IMR-90 (cell line): ENCODE results near the gene RBP4. TPM values are rescaled to one million over a fixed set of nuclear protein-coding genes. Genes with fewer than 3 reads are reported as not detected.

ENCODE experiments used
- ATAC-seq: fragments of 200-7000 bp; cut with Tn5 transposase; 2 replicates; pipeline ENCODE4 v1.9.1; 2020; ENCODE audit warnings: low read depth, mild to moderate bottlenecking, moderate library complexity
- BruUV-seq: library from RNA; stranded (reverse); fragments of 400-500 nt; replicated peaks from 2 replicates; lab custom pipeline; 2021; lab: Mats Ljungman, UMichigan
- CTCF ChIA-PET: fragments of 300-600 bp; formaldehyde crosslinking; extraction: SDS; loops from one replicate; lab custom pipeline; 2021; ENCODE audit warnings: antibody characterized with exemption; lab: Yijun Ruan, JAX
- POLR2A ChIA-PET: fragments of 300-600 bp; sonication (Branson Sonifier 250); formaldehyde crosslinking; loops from one replicate; lab custom pipeline; 2022; ENCODE audit warnings: antibody characterized with exemption; ENCODE audit not compliant: unreplicated experiment; lab: Charles Lee
- DNase-seq: peaks from one replicate; pipeline ENCODE4 v3.0.0; 2013
- H2AFZ ChIP-seq: replicated peaks from 2 replicates; pipeline ENCODE3; 2013; ENCODE audit warnings: low read length, mild to moderate bottlenecking; ENCODE audit not compliant: poor library complexity
- H2AK5ac ChIP-seq: 2 replicates; pipeline ENCODE4 v1.6.1; 2013; ENCODE audit warnings: low read depth, low read length, inconsistent platforms
- H2AK9ac ChIP-seq: replicated peaks from 2 replicates; pipeline ENCODE3; 2013; ENCODE audit warnings: mild to moderate bottlenecking, low read depth, low read length, moderate library complexity; ENCODE audit not compliant: poor library complexity
- H2BK120ac ChIP-seq: 2 replicates; pipeline ENCODE4 v1.6.1; 2013; ENCODE audit warnings: low read depth, low read length, inconsistent platforms
- H2BK15ac ChIP-seq: 3 replicates; pipeline ENCODE4 v1.6.1; 2013; ENCODE audit warnings: low read depth, low read length, inconsistent platforms
- H2BK20ac ChIP-seq: 2 replicates; pipeline ENCODE4 v1.6.1; 2013; ENCODE audit warnings: low read depth, mild to moderate bottlenecking, inconsistent platforms, low read length, moderate library complexity
- H2BK5ac ChIP-seq: 2 replicates; pipeline ENCODE4 v1.6.1; 2013; ENCODE audit warnings: mild to moderate bottlenecking, low read depth, low read length, inconsistent platforms; ENCODE audit not compliant: poor library complexity, severe bottlenecking
- H3K14ac ChIP-seq: replicated peaks from 2 replicates; pipeline ENCODE4 v1.6.1; 2013; ENCODE audit warnings: low read depth, low read length, inconsistent platforms
- H3K18ac ChIP-seq: 2 replicates; pipeline ENCODE4 v1.6.1; 2013; ENCODE audit warnings: low read depth, low read length, control low read depth
- H3K23ac ChIP-seq: 2 replicates; pipeline ENCODE4 v1.6.1; 2013; ENCODE audit warnings: low read depth, low read length, inconsistent platforms
- H3K27ac ChIP-seq: 2 replicates; pipeline ENCODE4 v1.5.1; 2013; ENCODE audit warnings: mild to moderate bottlenecking, control low read depth, low read length; ENCODE audit not compliant: insufficient read depth
- H3K27me3 ChIP-seq: 2 replicates; pipeline ENCODE4 v1.6.1; 2013; ENCODE audit warnings: low read length; ENCODE audit not compliant: control insufficient read depth, insufficient read depth
- H3K36me3 ChIP-seq: 2 replicates; pipeline ENCODE4 v1.6.1; 2013; ENCODE audit warnings: low read length, mixed read lengths; ENCODE audit not compliant: control insufficient read depth, insufficient read depth
- H3K4ac ChIP-seq: 2 replicates; pipeline ENCODE4 v1.6.1; 2013; ENCODE audit warnings: low read depth, low read length, inconsistent platforms
- H3K4me1 ChIP-seq: 2 replicates; pipeline ENCODE4 v1.6.1; 2013; ENCODE audit warnings: low read length, mixed read lengths; ENCODE audit not compliant: control insufficient read depth, insufficient read depth
- H3K4me2 ChIP-seq: 2 replicates; pipeline ENCODE4 v1.6.1; 2013; ENCODE audit warnings: low read depth, mild to moderate bottlenecking, control low read depth, low read length, moderate library complexity
- H3K4me3 ChIP-seq: 2 replicates; pipeline ENCODE4 v1.5.1; 2013; ENCODE audit warnings: low read depth, mild to moderate bottlenecking, control low read depth, low read length, moderate library complexity; ENCODE audit not compliant: insufficient read depth
- H3K56ac ChIP-seq: 2 replicates; pipeline ENCODE4 v1.6.1; 2013; ENCODE audit warnings: low read length, inconsistent platforms; ENCODE audit not compliant: insufficient read depth; ENCODE audit errors: extremely low read depth
- H3K79me1 ChIP-seq, 2 experiments: 2 replicates each; pipeline ENCODE4 v1.6.1; 2013; ENCODE audit warnings: low read length in 2 of 2, inconsistent platforms in 1 of 2, low read depth in 1 of 2
- H3K9ac ChIP-seq: 2 replicates; pipeline ENCODE4 v1.6.1; 2013; ENCODE audit warnings: low read depth, low read length, control low read depth
- H3K9me1 ChIP-seq: 2 replicates; pipeline ENCODE4 v1.6.1; 2013; ENCODE audit warnings: low read length, inconsistent platforms; ENCODE audit not compliant: insufficient read depth
- H3K9me3 ChIP-seq: 2 replicates; pipeline ENCODE4 v1.6.1; 2013; ENCODE audit warnings: low read length; ENCODE audit not compliant: control insufficient read depth, insufficient read depth
- H4K20me1 ChIP-seq: 2 replicates; pipeline ENCODE4 v1.6.1; 2013; ENCODE audit warnings: low read length, inconsistent platforms; ENCODE audit not compliant: insufficient read depth
- H4K5ac ChIP-seq: 2 replicates; pipeline ENCODE4 v1.6.1; 2013; ENCODE audit warnings: mild to moderate bottlenecking, low read depth, low read length, control low read depth
- H4K8ac ChIP-seq, 2 experiments: 2 replicates each; pipeline ENCODE4 v1.6.1; 2013; ENCODE audit warnings: low read depth in 2 of 2, low read length in 2 of 2, control low read depth in 1 of 2, inconsistent platforms in 1 of 2
- H4K91ac ChIP-seq: 2 replicates; pipeline ENCODE4 v1.6.1; 2013; ENCODE audit warnings: low read depth, low read length, inconsistent platforms; ENCODE audit not compliant: insufficient read depth
- CHD1 ChIP-seq: IDR thresholded peaks from 2 replicates; pipeline ENCODE4 v1.6.1; 2012; ENCODE audit warnings: low read depth, low read length, improper control_type of control experiment
- FOS ChIP-seq: fragments of 150-350 bp; IDR thresholded peaks from 2 replicates; pipeline ENCODE4 v1.6.1; 2016; ENCODE audit warnings: low read depth, low read length
- MAFK ChIP-seq: IDR thresholded peaks from 2 replicates; pipeline ENCODE4 v1.6.1; 2012; ENCODE audit warnings: low read depth, low read length, improper control_type of control experiment
- MAZ ChIP-seq: IDR thresholded peaks from 2 replicates; pipeline ENCODE4 v1.6.1; 2012; ENCODE audit warnings: low read depth, mild to moderate bottlenecking, low read length, improper control_type of control experiment, moderate library complexity, borderline replicate concordance
- MXI1 ChIP-seq: IDR thresholded peaks from 2 replicates; pipeline ENCODE4 v1.6.1; 2012; ENCODE audit warnings: low read depth, mild to moderate bottlenecking, low read length, moderate library complexity, borderline replicate concordance
- NFE2L2 ChIP-seq: fragments of 150-350 bp; IDR thresholded peaks from 2 replicates; pipeline ENCODE4 v1.6.1; 2016; ENCODE audit warnings: low read depth, mild to moderate bottlenecking, low read length
- POLR2A ChIP-seq: IDR thresholded peaks from 2 replicates; pipeline ENCODE4 v1.6.1; 2012; ENCODE audit warnings: mild to moderate bottlenecking, low read depth, low read length
- RAD21 ChIP-seq: IDR thresholded peaks from 2 replicates; pipeline ENCODE4 v1.6.1; 2012; ENCODE audit warnings: low read length, improper control_type of control experiment
- RCOR1 ChIP-seq: IDR thresholded peaks from 2 replicates; pipeline ENCODE4 v1.6.1; 2012; ENCODE audit warnings: mild to moderate bottlenecking, low read length, improper control_type of control experiment; ENCODE audit not compliant: insufficient replicate concordance
- RFX5 ChIP-seq: IDR thresholded peaks from 2 replicates; pipeline ENCODE4 v1.8.0; 2012; ENCODE audit warnings: low read depth, mild to moderate bottlenecking, low read length, moderate library complexity
- SMC3 ChIP-seq: fragments of 150-350 bp; IDR thresholded peaks from 2 replicates; pipeline ENCODE4 v1.6.1; 2016; ENCODE audit warnings: low read depth, mild to moderate bottlenecking, antibody characterized with exemption, low read length, moderate library complexity
- WGBS, 2 experiments: methylation state at CpG; one replicate each; pipeline versions ENCODE4 v1.1.5 to v1.1.7; 2013; ENCODE audit warnings: missing lambda C conversion rate in 2 of 2; ENCODE audit not compliant: insufficient read length in 1 of 2; ENCODE audit errors: extremely low coverage in 2 of 2; 5-methylcytosine and 5-hydroxymethylcytosine counted together
- dilution Hi-C: fragments of 300-500 bp; cut with HindIII; formaldehyde crosslinking; loops from one replicate; pipeline ENCODE4 v1.14.3; 2018; ENCODE audit warnings: low sequenced_read_pairs; ENCODE audit not compliant: unreplicated experiment
- in situ Hi-C: fragments of 300-500 bp; cut with MboI; formaldehyde crosslinking; loops from 3 replicates; pipeline ENCODE4 v1.14.3; 2019; ENCODE audit warnings: low sequenced_read_pairs, inconsistent platforms, mixed read lengths
- intact Hi-C: fragments of 100-400 bp; cut with micrococcal nuclease; formaldehyde crosslinking; loops from 2 replicates; pipeline ENCODE4 v1.10.0; 2022
- polyA plus RNA-seq, 3 experiments: library from polyadenylated mRNA; depleted of rRNA; stranded (reverse); fragments of >200 nt; gene quantifications; 2 replicates each; pipeline ENCODE4 v1.2.3, GENCODE V29; 2012; ENCODE audit warnings: low replicate concordance in 1 of 3
- total RNA-seq: library from RNA; depleted of rRNA; stranded (reverse); fragments of >200 nt; gene quantifications from 2 replicates; pipeline ENCODE4 v1.2.3, GENCODE V29; 2012
- TF ChIP-seq, protein P1 (sequence below): conservative IDR thresholded peaks from 2 replicates; pipeline ENCODE4 v1.5.1; 2012; ENCODE audit warnings: mild to moderate bottlenecking, low read depth, low read length, improper control_type of control experiment
- TF ChIP-seq, protein P2 (sequence below): fragments of 150-350 bp; IDR thresholded peaks from 2 replicates; pipeline ENCODE4 v1.6.1; 2017; ENCODE audit warnings: mild to moderate bottlenecking, antibody characterized with exemption, low read length, low read depth

Gene RBP4
- total and polyA plus RNA-seq, 2 of the 4 experiments (the other 2 are of a cell fraction) = not detected

DNA sequence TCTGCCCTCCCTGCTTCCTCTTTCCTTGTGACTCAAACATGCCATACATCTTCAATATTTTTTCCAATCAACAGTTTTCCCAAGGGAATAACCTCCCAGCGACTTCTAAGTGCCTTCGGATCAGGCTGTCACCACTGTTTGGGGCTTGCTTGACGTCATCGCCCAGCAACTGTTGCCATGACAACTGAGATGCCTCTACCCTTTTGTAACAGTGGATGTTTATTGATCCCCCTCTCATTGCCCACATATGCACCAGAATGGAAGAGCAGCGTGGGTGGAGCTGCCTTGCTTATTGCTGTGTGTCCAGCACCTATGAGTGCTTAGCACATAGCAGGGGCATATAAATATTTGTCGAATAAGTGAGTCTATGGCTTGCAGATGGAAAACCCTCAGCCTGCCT is 20.2 kb downstream of the RBP4 start:
- no peak overlapping the region for H2BK5ac ChIP-seq
- no peak overlapping the region for H3K18ac ChIP-seq
- no TSS peak for BruUV-seq
- no peak overlapping the region for H3K23ac ChIP-seq
- ATAC-seq (0 out of 2 replicates have a peak, but pooled peaks have one; percentile 27), DNase-seq (peak; percentile 33)
- no peak overlapping the region for H3K4ac ChIP-seq
- no peak overlapping the region for H2AK5ac ChIP-seq
- no peaks in the 10 kb centered on the region for H3K9me1 ChIP-seq
- TF ChIP-seq RCOR1 (no peak), POLR2A (no peak), RAD21 (no peak), MAFK (no peak), NFE2L2 (no peak), RFX5 (no peak), CHD1 (no peak), MXI1 (no peak), FOS (no peak), SMC3 (no peak), MAZ (no peak)
- TF ChIP-seq, protein P1, sequence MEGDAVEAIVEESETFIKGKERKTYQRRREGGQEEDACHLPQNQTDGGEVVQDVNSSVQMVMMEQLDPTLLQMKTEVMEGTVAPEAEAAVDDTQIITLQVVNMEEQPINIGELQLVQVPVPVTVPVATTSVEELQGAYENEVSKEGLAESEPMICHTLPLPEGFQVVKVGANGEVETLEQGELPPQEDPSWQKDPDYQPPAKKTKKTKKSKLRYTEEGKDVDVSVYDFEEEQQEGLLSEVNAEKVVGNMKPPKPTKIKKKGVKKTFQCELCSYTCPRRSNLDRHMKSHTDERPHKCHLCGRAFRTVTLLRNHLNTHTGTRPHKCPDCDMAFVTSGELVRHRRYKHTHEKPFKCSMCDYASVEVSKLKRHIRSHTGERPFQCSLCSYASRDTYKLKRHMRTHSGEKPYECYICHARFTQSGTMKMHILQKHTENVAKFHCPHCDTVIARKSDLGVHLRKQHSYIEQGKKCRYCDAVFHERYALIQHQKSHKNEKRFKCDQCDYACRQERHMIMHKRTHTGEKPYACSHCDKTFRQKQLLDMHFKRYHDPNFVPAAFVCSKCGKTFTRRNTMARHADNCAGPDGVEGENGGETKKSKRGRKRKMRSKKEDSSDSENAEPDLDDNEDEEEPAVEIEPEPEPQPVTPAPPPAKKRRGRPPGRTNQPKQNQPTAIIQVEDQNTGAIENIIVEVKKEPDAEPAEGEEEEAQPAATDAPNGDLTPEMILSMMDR = no peak
- TF ChIP-seq, protein P2, sequence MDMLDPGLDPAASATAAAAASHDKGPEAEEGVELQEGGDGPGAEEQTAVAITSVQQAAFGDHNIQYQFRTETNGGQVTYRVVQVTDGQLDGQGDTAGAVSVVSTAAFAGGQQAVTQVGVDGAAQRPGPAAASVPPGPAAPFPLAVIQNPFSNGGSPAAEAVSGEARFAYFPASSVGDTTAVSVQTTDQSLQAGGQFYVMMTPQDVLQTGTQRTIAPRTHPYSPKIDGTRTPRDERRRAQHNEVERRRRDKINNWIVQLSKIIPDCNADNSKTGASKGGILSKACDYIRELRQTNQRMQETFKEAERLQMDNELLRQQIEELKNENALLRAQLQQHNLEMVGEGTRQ = no peak
- H2BK20ac ChIP-seq = no peak overlapping the region
- H3K14ac ChIP-seq = no peak overlapping the region
- H2AFZ ChIP-seq = no peak overlapping the region
- peaks cover 22% of the 10 kb centered on the region for H3K27me3 ChIP-seq
- in situ Hi-C loops = no loop called here
- H3K79me1 ChIP-seq = no peaks in the 10 kb centered on the region
- no peak overlapping the region for H3K56ac ChIP-seq
- no peaks in the 10 kb centered on the region for H4K20me1 ChIP-seq
- H2AK9ac ChIP-seq = no peak overlapping the region
- no peaks in the 10 kb centered on the region for H3K36me3 ChIP-seq
- dilution Hi-C loops = no loop called here
- no peak overlapping the region for H3K27ac ChIP-seq
- no peak overlapping the region for H2BK120ac ChIP-seq
- H4K91ac ChIP-seq = no peak overlapping the region
- H3K4me1 ChIP-seq = no peaks in the 10 kb centered on the region
- no peak overlapping the region for H4K8ac ChIP-seq
- ChIA-PET CTCF (no interaction called here), POLR2A (no interaction called here)
- peaks cover 4% of the 10 kb centered on the region for H3K9me3 ChIP-seq
- intact Hi-C loops = no loop called here
- no peak overlapping the region for H3K4me2 ChIP-seq
- no peak overlapping the region for H3K9ac ChIP-seq
- no peak overlapping the region for H4K5ac ChIP-seq
- 13% methylated on average over 3 of the region's 6 CpGs; no CpG with 5 or more reads in 1 of the 2 experiments for WGBS, 2 experiments
- no peak overlapping the region for H3K4me3 ChIP-seq
- H2BK15ac ChIP-seq = no peak overlapping the region
